Activated CD4-positive, alpha-beta T cell treated with anti-CD3 and anti-CD28 coated beads, Interleukin-2, amount 10 ng/mL, durations not matched to agents 7 days and 5 days (primary cell): Measurements from ENCODE around the gene SMOC1. TPM values are rescaled to one million over a fixed set of nuclear protein-coding genes. Genes with fewer than 3 reads are reported as not detected.

Experiments used
- CTCF ChIA-PET: fragments of 350-600 bp; sonication (Branson Sonifier 250); formaldehyde crosslinking; loops from one replicate; lab custom pipeline; 2021; ENCODE audit warnings: antibody characterized with exemption; lab: Charles Lee
- POLR2A ChIA-PET: fragments of 350-600 bp; sonication (Branson Sonifier 250); formaldehyde crosslinking; loops from one replicate; lab custom pipeline; 2021; ENCODE audit warnings: antibody characterized with exemption; lab: Charles Lee
- DNase-seq: peaks from one replicate; pipeline ENCODE4 v3.0.0-alpha.2; 2020
- H3K27ac Mint-ChIP-seq: one replicate; pipeline ENCODE4 v1.8.0; 2021; ENCODE audit warnings: mild to moderate bottlenecking, moderate library complexity, mixed read lengths
- H3K27me3 Mint-ChIP-seq: one replicate; pipeline ENCODE4 v1.8.0; 2021; ENCODE audit warnings: mixed read lengths
- H3K36me3 Mint-ChIP-seq: one replicate; pipeline ENCODE4 v1.8.0; 2021; ENCODE audit warnings: low read depth, mixed read lengths
- H3K4me1 Mint-ChIP-seq: one replicate; pipeline ENCODE4 v1.8.0; 2021; ENCODE audit warnings: mixed read lengths
- H3K4me3 Mint-ChIP-seq: one replicate; pipeline ENCODE4 v1.8.0; 2021; ENCODE audit warnings: mild to moderate bottlenecking, moderate library complexity, mixed read lengths
- H3K9me3 Mint-ChIP-seq: one replicate; pipeline ENCODE4 v1.8.0; 2021; ENCODE audit warnings: mixed read lengths
- total RNA-seq, 2 experiments: library from RNA; stranded (reverse); gene quantifications; one replicate each; pipeline ENCODE4 v1.2.3, GENCODE V29; 2021

The SMOC1 gene
- total RNA-seq, 2 experiments from 2014 or later: not detected

DNA sequence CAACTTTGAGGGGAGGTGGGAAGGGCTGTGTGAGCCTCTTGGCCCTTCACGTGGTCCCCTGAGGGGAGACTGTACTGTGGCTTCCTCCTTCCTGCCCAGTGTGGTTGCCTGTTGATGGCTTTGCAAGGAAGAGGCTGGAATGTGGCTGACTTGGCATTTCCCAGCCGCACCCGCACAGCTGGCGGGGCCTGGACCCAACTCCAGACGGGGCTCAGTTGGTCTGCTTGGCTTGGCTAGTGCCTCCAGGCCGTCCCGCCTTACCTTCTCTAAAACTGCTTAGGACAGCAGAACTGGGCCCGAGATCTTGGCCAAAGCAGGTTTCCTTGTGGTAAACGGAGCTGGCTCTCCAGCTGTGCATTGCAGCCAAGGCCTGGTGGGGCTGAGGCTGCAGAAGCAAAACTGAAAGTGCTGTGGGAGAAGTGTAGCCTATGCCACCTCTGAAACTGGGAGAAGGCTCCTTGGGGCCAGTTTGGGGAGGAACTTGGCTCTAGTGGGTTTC is 139.5 kb downstream of the SMOC1 start:
- ChIA-PET CTCF (interaction anchor here (2.0 kb wide), 1 partner anchor 9 kb away, joined by 6 read pairs; no protein-coding TSS in a partner anchor), POLR2A (no interaction called here)
- peaks cover 19% of the 10 kb centered on the region for H3K4me1 Mint-ChIP-seq

DNA sequence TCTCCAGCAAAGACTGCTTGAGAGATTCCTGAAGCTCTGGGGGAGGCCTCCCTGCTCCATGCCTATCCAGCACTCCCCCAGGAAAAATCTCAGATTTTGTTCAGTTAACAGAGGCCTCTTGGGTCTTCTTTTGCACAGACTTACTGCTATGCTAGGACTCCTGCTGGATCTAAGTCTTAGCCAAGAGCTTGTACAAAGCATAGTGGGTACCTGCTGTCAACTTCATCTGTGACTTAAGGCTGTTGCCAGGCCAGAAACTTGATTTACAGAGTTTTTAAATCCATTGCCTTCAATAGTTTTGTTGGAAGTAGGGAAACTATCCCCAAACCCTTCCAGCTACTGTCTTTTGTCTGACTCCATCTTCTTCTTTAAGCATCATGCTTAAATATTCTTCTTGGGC is 140.5 kb downstream of the SMOC1 start:
- Mint-ChIP-seq H3K36me3 (no peaks in the 10 kb centered on the region), H3K4me3 (no peak overlapping the region), H3K9me3 (no peaks in the 10 kb centered on the region), H3K4me1 (peaks cover 19% of the 10 kb centered on the region), H3K27ac (no peak overlapping the region), H3K27me3 (peaks cover 10% of the 10 kb centered on the region)
- CTCF ChIA-PET: interaction anchor here (2.0 kb wide), 1 partner anchor 8 kb away, joined by 6 read pairs; no protein-coding TSS in a partner anchor
- DNase-seq: no peak
- POLR2A ChIA-PET: no interaction called here

More for the DNA sequence above, 139.5 kb downstream of the SMOC1 start:
- peak; percentile 35 for DNase-seq
- Mint-ChIP-seq H3K27me3 (peaks cover 12% of the 10 kb centered on the region), H3K27ac (no peak overlapping the region), H3K36me3 (no peaks in the 10 kb centered on the region), H3K9me3 (no peaks in the 10 kb centered on the region), H3K4me3 (peak overlapping the region; percentile 7)

DNA sequence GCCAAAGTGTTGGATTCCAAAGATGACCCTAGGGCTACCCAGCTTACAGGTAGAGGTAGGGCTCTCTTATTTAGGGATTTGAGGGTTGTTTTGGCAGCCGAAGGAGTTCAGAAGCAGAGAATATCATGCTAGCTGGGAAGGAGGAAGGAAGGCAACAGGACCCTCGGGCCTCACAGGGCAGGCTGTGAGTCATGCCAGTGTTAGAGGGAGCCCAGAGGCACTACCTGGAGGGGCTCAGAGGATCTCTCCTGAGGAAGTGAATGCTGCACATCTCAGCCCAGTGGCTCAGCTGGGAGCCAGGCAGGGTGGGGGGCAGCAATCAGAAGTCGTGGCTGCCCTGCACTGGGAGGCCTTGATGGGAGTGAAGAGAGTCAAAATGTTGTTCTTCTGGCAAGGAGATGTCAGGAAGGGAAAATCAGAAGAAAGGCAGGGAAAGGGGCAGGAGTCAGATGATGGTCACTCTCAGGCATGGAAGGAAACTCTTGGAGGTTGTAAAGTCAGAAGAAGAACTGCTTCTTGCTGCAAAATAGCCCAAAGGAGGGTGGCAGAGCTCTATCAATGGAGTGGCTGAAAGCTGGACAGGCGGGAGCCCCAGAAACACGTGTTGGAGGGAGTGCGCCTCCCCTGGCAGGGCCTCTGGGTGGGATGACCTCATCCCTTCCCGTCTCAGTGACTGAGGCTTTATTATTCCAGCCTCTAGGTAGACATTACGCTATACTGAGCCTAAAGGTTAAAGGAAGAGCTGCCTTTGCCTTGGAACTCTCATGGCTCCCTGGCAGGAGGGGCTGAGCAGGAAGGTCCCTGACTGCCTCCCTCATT is 141.3 kb downstream of the SMOC1 start:
- CTCF ChIA-PET: interaction anchor here (1.2 to 2.0 kb wide), 2 partner anchors 7 to 15 kb away, joined by 3 to 6 read pairs; no protein-coding TSS in a partner anchor
- no peak overlapping the region for H3K4me3 Mint-ChIP-seq
- no peaks in the 10 kb centered on the region for H3K9me3 Mint-ChIP-seq
- peaks cover 10% of the 10 kb centered on the region for H3K27me3 Mint-ChIP-seq
- H3K36me3 Mint-ChIP-seq: no peaks in the 10 kb centered on the region
- H3K4me1 Mint-ChIP-seq: peaks cover 19% of the 10 kb centered on the region
- DNase-seq: no peak
- POLR2A ChIA-PET: no interaction called here
- no peak overlapping the region for H3K27ac Mint-ChIP-seq

DNA sequence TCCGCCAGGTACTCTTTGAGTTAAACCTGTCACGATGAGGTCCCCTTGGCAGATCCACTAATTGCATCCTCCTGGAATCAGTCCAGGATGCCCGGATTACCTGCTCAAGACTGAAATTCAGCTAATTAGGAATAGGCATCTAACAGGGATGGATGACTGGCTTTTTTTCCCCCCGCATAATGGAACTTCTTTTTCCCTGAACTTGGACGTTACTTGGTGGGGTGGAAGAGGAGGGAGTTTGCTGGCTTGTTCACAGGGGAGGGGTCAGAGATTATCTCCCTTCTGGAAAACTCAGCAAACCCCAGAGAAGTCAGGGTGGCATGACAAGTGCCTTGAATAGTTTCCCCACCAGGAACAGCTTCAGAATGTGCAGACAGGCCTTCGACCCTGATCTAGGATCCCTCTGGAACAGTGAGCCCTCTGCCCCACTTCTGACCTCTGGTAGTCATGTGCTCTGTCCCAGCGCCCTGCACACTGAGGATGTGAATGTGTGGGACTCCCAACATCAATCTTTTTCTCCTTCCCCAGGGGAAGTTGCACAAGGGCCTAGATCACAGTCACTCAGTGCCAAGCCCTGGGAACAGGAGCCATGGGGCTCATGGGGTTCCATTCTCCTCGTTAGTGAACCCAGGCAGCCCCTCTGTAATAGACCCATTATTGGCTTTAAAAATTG is 142.5 kb downstream of the SMOC1 start:
- H3K9me3 Mint-ChIP-seq: no peaks in the 10 kb centered on the region
- H3K4me1 Mint-ChIP-seq: peaks cover 19% of the 10 kb centered on the region

DNA sequence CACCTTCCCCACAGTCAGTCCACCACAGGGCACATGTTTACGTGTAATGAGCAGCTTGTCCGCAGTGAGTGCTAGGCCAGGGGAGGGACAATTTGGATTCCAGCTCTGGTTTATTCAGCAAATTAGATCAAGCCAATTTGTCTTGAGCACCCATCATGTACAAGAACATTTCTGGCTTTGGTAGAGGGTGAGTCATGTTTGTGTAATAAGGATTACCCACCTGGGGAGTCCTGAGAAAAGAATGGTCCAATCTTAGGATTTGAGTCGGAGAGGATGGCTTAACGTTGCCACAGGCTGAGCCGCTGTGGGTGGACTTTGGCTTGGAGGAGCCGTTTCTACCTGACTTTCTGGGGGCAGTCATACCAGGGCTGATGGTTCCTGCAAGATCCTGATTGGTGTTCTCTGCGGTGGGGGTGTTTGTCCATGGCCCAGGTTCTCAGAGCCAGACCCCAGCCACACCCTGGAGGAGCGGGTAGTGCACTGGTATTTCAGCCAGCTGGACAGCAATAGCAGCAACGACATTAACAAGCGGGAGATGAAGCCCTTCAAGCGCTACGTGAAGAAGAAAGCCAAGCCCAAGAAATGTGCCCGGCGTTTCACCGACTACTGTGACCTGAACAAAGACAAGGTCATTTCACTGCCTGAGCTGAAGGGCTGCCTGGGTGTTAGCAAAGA is 143.7 kb downstream of the SMOC1 start:
- Mint-ChIP-seq H3K27ac (no peak overlapping the region), H3K36me3 (no peaks in the 10 kb centered on the region), H3K9me3 (no peaks in the 10 kb centered on the region), H3K27me3 (peaks cover 8% of the 10 kb centered on the region), H3K4me1 (peaks cover 17% of the 10 kb centered on the region), H3K4me3 (no peak overlapping the region)
- POLR2A ChIA-PET: no interaction called here
- CTCF ChIA-PET: no interaction called here
- DNase-seq: no peak

More for the DNA sequence above, 142.5 kb downstream of the SMOC1 start:
- POLR2A ChIA-PET: no interaction called here
- no peak overlapping the region for H3K27ac Mint-ChIP-seq
- H3K27me3 Mint-ChIP-seq: peaks cover 9% of the 10 kb centered on the region
- DNase-seq: no peak
- CTCF ChIA-PET: interaction anchor here (1.2 kb wide), 1 partner anchor 14 kb away, joined by 3 read pairs; no protein-coding TSS in a partner anchor
- no peaks in the 10 kb centered on the region for H3K36me3 Mint-ChIP-seq
- H3K4me3 Mint-ChIP-seq: no peak overlapping the region

DNA sequence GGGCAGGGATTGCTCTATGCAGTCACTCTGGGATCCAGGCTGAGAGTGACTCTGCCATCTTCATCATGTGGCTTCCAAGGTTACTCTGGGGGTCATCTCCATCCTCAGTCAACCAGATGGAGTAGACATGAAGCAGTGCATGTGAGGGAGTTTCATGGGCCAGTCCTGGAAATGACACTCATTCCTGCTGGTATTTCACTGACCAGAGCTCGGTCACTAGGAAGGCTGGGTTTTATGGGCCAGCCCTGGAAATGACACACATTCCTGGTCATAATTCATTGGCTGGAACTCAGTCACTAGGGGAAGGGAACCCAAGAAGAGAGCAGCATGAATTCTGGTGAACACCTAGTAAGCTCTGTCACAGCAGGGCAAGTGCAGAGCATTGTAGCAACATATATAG is 144.7 kb downstream of the SMOC1 start:
- POLR2A ChIA-PET: no interaction called here
- CTCF ChIA-PET: no interaction called here
- Mint-ChIP-seq H3K27ac (no peak overlapping the region), H3K4me1 (peaks cover 7% of the 10 kb centered on the region), H3K27me3 (peaks cover 8% of the 10 kb centered on the region), H3K36me3 (no peaks in the 10 kb centered on the region), H3K9me3 (no peaks in the 10 kb centered on the region), H3K4me3 (no peak overlapping the region)
- no peak for DNase-seq

DNA sequence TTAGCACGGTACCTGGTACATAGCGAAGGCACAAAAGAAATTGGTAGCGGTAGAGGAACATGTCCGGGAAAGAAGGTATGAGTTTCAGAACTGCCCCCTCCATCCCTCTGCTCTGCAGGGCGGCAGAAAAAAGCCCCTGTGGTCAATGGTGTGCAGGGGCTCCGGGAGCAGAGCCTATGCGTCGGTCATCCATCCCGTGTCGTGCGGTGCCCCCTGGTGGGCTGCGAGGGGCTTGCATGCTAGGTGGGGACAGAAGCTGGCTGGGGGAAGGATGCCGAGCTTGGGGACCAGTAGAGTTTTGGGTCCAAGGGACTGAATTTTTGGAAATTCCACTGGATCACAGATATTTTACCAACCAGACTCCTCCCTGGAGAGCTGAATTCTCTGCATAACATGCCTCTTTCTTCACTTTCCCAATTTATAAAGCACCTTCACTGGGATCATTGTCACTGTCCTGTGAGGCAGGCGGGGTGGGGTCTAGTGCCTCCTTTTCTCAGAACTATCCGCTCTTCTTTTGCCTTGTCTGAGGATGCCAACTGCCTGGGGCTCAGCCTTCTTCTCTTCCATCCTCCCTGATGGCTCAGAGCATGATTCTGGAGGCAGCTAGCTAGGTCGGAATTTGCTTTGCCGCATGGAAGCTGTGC is 148.7 kb downstream of the SMOC1 start:
- Mint-ChIP-seq H3K9me3 (no peaks in the 10 kb centered on the region), H3K27me3 (peaks cover 5% of the 10 kb centered on the region), H3K4me1 (peaks cover 2% of the 10 kb centered on the region), H3K4me3 (no peak overlapping the region), H3K36me3 (no peaks in the 10 kb centered on the region), H3K27ac (no peak overlapping the region)
- DNase-seq: peak; percentile 69
- ChIA-PET POLR2A (no interaction called here), CTCF (interaction anchor here (0.6 to 1.9 kb wide), 10 partner anchors 9 to 356 kb away, joined by 3 to 11 read pairs (median 4); no protein-coding TSS in a partner anchor)

DNA sequence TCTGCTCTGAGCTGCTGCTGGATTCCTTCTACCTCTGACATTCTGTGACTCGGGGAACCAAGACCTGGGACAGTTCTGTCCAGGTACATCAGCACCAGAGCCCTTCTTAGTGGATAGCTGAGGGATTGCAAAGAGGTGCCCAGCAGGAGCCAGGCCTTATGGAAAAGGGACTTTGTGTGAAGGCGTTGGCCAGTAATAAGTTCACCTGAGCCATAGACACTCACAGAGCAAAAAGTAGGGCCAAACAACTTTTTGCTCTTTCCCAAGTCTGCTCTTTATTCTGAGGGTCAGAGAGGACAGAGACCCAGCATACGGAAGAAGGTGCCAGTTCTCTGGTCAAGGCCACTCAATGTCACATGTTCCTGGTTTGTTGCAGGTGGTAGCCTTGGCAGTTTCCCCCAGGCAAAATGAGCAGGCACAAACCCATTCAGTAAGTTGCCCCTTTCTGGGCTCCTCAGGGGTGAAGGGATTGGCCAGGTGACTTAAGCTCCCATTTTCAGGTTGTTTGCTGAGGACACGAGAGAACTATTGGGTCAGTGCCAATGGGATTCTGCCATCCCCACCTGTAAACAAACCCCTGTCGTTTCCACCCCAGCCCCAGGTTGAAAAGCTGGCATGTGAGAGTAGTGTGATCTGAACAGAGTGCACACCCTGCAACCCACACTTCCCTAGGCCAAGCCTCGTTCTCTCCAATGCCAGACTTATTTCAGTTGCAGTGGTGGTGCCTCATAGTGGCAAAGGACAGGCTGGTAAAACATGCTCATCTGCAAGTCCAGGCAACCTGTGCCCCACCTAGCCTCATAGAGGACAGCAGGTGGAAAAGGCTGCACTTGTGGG is 150.3 kb downstream of the SMOC1 start:
- no peaks in the 10 kb centered on the region for H3K9me3 Mint-ChIP-seq
- no peak for DNase-seq
- no peak overlapping the region for H3K27ac Mint-ChIP-seq
- POLR2A ChIA-PET: no interaction called here
- H3K4me3 Mint-ChIP-seq: no peak overlapping the region
- CTCF ChIA-PET: interaction anchor here (0.6 kb wide), 1 partner anchor 550 kb away, joined by 3 read pairs; no protein-coding TSS in a partner anchor
- H3K36me3 Mint-ChIP-seq: no peaks in the 10 kb centered on the region
- peaks cover 2% of the 10 kb centered on the region for H3K4me1 Mint-ChIP-seq
- peaks cover 5% of the 10 kb centered on the region for H3K27me3 Mint-ChIP-seq

DNA sequence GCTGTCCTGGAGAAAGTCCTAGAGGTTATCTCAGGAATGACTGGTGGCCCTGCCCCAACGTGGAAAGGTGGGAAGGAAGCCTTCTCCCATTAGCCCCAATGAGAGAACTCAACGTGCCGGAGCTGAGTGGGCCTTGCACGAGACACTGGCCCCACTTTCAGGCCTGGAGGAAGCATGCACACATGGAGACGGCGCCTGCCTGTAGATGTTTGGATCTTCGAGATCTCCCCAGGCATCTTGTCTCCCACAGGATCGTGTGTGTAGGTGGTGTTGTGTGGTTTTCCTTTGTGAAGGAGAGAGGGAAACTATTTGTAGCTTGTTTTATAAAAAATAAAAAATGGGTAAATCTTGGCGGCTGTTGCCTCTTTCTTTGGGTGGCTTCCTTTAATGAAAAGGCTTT is 152.8 kb downstream of the SMOC1 start:
- no peaks in the 10 kb centered on the region for H3K27me3 Mint-ChIP-seq
- CTCF ChIA-PET: no interaction called here
- DNase-seq: no peak
- no peaks in the 10 kb centered on the region for H3K9me3 Mint-ChIP-seq
- H3K4me3 Mint-ChIP-seq: no peak overlapping the region
- H3K4me1 Mint-ChIP-seq: peaks cover 2% of the 10 kb centered on the region
- no peaks in the 10 kb centered on the region for H3K36me3 Mint-ChIP-seq
- no peak overlapping the region for H3K27ac Mint-ChIP-seq
- POLR2A ChIA-PET: no interaction called here

DNA sequence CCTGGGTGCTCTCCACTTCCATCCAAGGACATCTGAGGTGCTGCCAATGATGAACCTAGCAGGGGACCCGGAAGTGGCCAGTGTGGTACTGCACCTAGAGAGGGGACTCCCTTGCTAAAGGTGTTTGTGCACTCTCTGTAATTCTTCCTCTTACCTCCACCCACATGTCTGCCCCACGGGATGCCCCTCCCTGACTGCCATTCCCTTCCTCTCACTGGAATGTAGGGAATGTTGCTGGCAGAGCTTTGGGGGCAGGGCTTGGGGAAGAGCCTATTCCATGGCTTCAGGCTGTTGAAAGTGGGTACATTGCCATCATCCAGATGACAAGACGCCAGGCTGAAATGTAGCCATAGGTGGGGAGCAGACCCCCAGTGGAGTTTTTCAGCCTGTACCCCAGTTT is 153.2 kb downstream of the SMOC1 start:
- no peak for DNase-seq
- ChIA-PET POLR2A (no interaction called here), CTCF (no interaction called here)
- Mint-ChIP-seq H3K36me3 (no peaks in the 10 kb centered on the region), H3K4me3 (no peak overlapping the region), H3K27me3 (no peaks in the 10 kb centered on the region), H3K4me1 (peaks cover 2% of the 10 kb centered on the region), H3K9me3 (no peaks in the 10 kb centered on the region), H3K27ac (no peak overlapping the region)

DNA sequence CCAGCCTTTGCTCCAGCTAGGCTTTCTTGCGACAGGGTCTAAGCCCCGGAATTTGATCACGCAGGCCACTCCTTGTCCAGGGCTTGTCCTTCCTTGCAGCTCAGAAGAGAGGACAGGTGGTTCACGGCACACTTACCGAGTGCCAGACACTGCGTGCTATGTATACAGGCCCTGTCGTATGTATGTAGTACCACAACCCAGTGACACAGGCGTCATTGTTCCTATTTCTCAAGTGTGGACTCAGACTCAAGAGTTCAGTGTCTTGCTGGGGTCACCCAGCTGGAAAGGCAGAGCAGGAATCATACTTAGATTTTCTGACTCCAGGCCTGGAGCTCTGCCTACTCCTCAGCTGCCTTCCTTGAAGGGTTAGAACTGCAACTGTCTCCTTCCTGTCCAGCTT is 153.9 kb downstream of the SMOC1 start:
- H3K4me3 Mint-ChIP-seq: no peak overlapping the region
- ChIA-PET POLR2A (no interaction called here), CTCF (no interaction called here)
- no peaks in the 10 kb centered on the region for H3K36me3 Mint-ChIP-seq
- peaks cover 2% of the 10 kb centered on the region for H3K4me1 Mint-ChIP-seq
- no peak for DNase-seq
- no peaks in the 10 kb centered on the region for H3K9me3 Mint-ChIP-seq
- no peaks in the 10 kb centered on the region for H3K27me3 Mint-ChIP-seq
- no peak overlapping the region for H3K27ac Mint-ChIP-seq
